K562 (cell line): ENCODE results near the gene ADSS1.

Source experiments
- RAD21 ChIP-seq, 2 experiments: fragments of 250-450 bp in 1 of 2; fragments of 450-650 bp in 1 of 2; sonication (Bioruptor Pico) in 1 of 2; formaldehyde crosslinking in 1 of 2; IDR thresholded peaks in 1 of 2; conservative IDR thresholded peaks in 1 of 2; 2 replicates each; pipeline versions ENCODE4 v1.4.0 to v1.8.0; 2020 to 2022; ENCODE audit warnings: mild to moderate bottlenecking in 2 of 2, moderate library complexity in 1 of 2
- ZNF212 ChIP-seq: fragments of 450-650 bp; formaldehyde crosslinking; IDR thresholded peaks from 2 replicates; pipeline ENCODE4 v1.4.0; 2020; ENCODE audit warnings: mild to moderate bottlenecking

- no peak for TF ChIP-seq ZNF212 (CRISPR knock-in tag)
- TF ChIP-seq RAD21 (CRISPR knock-in tag; conservative IDR thresholded peaks at IDR 0.05 in 1 of 2, IDR thresholded peaks at IDR 0.05 in 1 of 2) = no peak
Observed at GRCh38 chr14:104730487-104730886, 6.5 kb downstream of the ADSS1 start.
